MG63 (cell line): ENCODE measurements around the gene GDF7. TPM values are rescaled to one million over a fixed set of nuclear protein-coding genes. Genes with fewer than 3 reads are reported as not detected.

Experiments used
- DNase-seq: peaks from one replicate; pipeline ENCODE4 v3.0.0-alpha.2; 2020
- H3K27me3 ChIP-seq: fragments of 250-450 bp; sonication (Bioruptor Pico); 2 replicates; pipeline ENCODE4 v1.5.1; 2020; ENCODE audit warnings: mild to moderate bottlenecking, moderate library complexity
- H3K36me3 ChIP-seq: fragments of 250-450 bp; sonication (Bioruptor Pico); 2 replicates; pipeline ENCODE4 v1.5.1; 2020; ENCODE audit warnings: mild to moderate bottlenecking, moderate library complexity
- H3K4me3 ChIP-seq: fragments of 250-450 bp; sonication (Bioruptor Pico); 2 replicates; pipeline ENCODE4 v1.5.1; 2020; ENCODE audit warnings: mild to moderate bottlenecking, moderate library complexity
- H3K9me3 ChIP-seq: fragments of 250-450 bp; sonication (Bioruptor Pico); 2 replicates; pipeline ENCODE4 v1.5.1; 2020; ENCODE audit warnings: mild to moderate bottlenecking, moderate library complexity
- total RNA-seq: library from RNA; depleted of rRNA; stranded (reverse); fragments of >200 nt; shearing (Covaris generic); gene quantifications from 2 replicates; pipeline ENCODE4 v1.2.3, GENCODE V29; 2014; ENCODE audit warnings: low replicate concordance

The GDF7 gene
- total RNA-seq, 1 experiment from 2014 or later, result not detected

DNA sequence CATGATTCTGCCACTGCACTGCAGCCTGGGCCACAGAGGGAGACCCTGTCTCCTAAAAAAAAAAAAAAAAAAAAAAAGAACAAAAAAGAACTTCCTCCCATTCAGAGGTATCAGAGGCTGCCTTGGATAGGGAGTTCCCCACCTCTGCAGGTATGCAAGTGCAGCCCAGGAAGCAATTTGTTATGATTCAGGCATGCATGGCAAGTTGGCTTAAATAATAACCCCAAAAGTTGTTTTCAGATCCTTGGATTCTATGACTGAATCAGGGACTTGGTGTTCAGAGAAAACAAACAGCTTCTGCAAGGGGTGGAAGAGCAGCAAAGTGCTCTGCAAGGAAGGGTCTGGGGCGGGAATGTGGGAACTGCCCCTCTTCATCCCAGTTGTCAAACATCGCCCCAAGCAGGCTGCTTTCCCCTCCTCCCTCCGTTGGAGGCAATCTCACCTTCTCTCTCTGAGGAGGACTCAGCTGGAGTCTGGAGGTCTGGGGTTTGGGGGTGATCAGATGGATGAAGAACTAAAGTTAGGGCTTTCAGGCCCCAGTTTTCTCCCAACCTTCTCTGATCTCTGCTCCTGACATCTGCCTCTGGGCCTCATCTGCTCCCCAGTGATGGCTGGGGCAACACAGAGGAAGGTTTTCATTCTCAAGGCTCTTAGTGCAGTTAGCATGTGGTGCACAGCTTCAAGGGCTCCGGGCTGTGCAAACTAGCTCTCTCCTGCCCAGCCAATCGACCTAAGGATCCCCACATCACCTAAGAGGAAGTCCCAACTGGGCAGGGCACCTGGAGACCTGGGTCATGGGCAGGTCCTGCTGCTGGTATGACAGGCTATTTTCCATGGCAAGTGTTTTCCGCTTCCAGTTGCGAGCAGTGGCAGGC lies 3.5 kb upstream of the GDF7 start:
- no peaks in the 10 kb centered on the region for H3K36me3 ChIP-seq
- DNase-seq, result no peak
- peaks cover 60% of the 10 kb centered on the region for H3K27me3 ChIP-seq
- no peaks in the 10 kb centered on the region for H3K9me3 ChIP-seq
- no peak overlapping the region for H3K4me3 ChIP-seq

DNA sequence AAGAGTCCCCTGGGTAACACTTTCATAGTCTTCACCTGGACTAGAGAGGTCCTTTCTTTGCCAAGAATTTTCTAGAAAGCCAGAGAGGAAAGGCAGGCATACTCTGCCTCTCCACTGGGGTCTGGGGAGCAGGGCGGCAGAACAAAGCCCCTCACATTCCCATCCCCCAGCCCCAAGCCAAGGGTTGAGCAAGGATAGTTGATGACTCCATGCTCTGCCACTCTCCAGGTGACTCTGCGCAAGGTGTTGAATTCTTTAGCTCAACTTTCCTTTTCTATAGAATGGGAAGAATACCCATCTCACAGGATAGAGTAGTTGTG lies 2.9 kb upstream of the GDF7 start:
- H3K27me3 ChIP-seq, result peaks cover 60% of the 10 kb centered on the region
- no peak overlapping the region for H3K4me3 ChIP-seq
- no peaks in the 10 kb centered on the region for H3K9me3 ChIP-seq
- no peak for DNase-seq
- H3K36me3 ChIP-seq, result no peaks in the 10 kb centered on the region

- H3K4me3 ChIP-seq, result no peak overlapping the region
- no peaks in the 10 kb centered on the region for H3K9me3 ChIP-seq
- DNase-seq, result no peak
- no peaks in the 10 kb centered on the region for H3K36me3 ChIP-seq
- H3K27me3 ChIP-seq, result peaks cover 57% of the 10 kb centered on the region
Observed at GRCh38 chr2:20664431-20665242, 2.3 kb upstream of the GDF7 start.

DNA sequence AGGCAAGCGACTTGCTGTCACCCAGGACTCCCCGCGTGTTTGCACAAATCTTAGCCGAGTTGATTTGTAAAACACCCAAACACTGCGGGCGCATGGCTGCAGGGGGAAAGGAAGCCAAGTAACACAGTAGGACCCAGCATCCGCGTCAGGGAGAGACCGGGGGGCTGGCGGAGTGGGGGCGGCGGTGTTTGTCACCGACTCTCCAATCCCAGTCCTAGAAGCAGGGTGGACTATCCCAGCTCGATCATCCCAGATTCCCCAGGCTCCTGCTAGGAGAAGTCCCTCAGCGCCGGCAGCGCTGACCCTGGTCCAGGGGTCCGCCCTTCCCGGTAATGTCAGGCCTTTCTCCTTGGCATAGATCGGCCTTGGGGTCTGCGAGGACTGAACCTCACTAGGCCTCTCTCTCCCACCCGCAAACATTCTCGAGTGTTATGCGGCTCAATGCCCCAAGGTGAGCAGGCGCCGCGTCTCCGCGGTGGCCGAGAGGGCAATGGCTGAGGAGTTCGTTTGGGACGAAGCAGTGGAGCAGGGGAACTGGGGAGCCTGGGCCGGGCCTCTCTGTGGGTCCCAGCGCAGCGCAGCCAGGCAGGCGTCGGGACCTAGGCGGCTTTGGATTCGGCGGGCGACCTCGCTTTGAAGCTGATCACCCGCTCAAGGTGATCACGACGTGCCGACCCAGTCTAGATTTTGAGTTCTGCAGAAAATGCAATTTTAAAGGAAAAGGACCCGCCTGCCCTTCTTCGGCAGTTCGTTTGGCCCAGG lies 1.5 kb upstream of the GDF7 start:
- no peak for DNase-seq
- H3K27me3 ChIP-seq, result peaks cover 51% of the 10 kb centered on the region
- H3K9me3 ChIP-seq, result no peaks in the 10 kb centered on the region

DNA sequence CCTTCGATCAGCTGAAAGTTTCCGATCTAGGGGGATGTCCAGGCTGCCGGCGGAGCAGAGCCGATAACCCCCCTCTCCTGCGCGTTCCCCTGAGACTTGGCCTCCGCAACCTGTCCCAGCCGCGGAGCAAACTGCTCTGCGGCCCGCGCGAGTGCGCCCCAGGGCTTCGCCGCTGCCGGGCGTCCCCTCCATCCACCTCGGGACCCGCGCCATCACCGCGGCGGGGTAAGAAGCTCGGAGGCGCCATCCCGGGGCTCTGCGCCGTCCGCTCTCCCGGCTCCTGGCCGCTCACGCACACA lies 990 bp upstream of the GDF7 start:
- Histone ChIP-seq H3K4me3 (peak overlapping the region; percentile 33), H3K27me3 (peaks cover 49% of the 10 kb centered on the region), H3K9me3 (no peaks in the 10 kb centered on the region), H3K36me3 (no peaks in the 10 kb centered on the region)
- no peak for DNase-seq

More for the DNA sequence above, 1.5 kb upstream of the GDF7 start:
- Histone ChIP-seq H3K4me3 (no peak overlapping the region; the same call in 1 of the 2 replicates), H3K36me3 (no peaks in the 10 kb centered on the region)

DNA sequence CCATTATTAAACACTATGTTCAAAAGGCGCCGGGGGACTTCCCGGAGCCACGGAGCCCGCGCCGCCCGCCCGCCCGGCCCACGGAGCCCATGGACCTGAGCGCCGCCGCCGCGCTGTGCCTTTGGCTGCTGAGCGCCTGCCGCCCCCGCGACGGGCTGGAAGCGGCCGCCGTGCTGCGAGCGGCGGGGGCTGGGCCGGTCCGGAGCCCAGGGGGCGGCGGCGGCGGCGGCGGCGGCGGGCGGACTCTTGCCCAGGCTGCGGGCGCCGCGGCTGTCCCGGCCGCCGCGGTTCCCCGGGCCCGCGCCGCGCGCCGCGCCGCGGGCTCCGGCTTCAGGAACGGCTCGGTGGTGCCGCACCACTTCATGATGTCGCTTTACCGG lies 197 bp downstream of the GDF7 start:
- H3K27me3 ChIP-seq, result peaks cover 43% of the 10 kb centered on the region
- no peak for DNase-seq

DNA sequence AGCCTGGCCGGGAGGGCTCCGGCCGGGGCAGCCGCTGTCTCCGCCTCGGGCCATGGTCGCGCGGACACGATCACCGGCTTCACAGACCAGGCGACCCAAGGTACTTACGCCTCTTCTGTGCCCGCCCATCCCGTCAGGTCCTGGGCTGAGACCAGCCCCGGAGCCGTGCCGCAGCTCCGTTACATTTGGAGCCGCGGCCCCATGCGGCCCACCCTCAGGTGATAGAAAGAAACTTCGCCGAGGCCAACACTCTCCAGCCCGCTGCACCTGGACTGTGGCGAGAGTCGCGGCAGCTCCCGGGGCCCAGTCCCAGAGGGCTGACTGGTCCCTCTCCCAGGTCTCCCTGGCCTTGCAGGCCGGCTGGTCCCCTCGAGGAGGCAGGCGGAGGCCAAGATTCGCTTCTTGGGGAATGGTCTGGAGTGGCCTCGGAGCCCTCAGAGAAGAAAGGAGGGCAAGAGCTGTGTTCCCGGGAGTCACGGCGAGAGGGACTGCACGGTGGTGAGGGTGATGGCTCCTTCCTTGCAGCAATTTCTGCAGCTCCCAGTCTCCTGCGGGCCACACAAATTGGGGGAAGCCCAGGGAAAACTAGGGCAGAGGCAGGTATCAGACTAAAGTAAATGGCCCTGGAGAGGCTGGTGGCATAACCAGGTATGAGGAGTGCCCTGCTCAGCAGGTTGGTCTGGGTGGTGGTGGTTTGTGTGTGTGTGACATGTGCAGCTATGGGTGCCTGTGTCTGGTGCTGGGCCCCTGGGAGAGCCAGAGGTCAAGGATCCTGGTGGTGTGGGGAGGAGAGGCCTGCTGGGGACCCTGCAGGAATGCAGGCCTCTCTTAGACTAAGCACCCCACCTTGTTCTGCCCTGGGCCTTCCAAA lies 822 bp downstream of the GDF7 start:
- no peaks in the 10 kb centered on the region for H3K36me3 ChIP-seq
- no peaks in the 10 kb centered on the region for H3K9me3 ChIP-seq
- H3K4me3 ChIP-seq, result no peak overlapping the region
- peaks cover 36% of the 10 kb centered on the region for H3K27me3 ChIP-seq
- no peak for DNase-seq

More for the DNA sequence above, 197 bp downstream of the GDF7 start:
- no peaks in the 10 kb centered on the region for H3K36me3 ChIP-seq
- H3K9me3 ChIP-seq, result no peaks in the 10 kb centered on the region
- no peak overlapping the region for H3K4me3 ChIP-seq

DNA sequence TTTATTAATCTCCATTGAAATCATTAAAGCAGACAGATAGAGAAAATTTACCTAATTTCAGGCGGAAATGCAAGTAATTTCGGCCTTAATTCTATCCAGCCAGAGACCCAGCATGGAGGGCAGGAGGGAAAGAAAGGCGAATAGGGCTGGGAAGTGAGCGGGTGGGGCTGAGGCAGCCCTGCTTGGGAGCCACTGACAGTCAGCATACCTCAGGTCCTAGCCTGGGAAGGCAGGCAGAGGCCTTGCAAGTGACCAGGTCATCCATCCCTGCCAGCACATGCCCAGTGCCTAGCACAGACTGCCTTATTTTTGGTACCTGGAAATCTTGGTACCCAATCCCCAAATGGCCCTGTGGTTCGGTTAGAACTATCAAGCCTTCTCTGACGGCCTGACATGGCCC lies 1.5 kb downstream of the GDF7 start:
- DNase-seq, result no peak
- Histone ChIP-seq H3K4me3 (no peak overlapping the region), H3K27me3 (peaks cover 32% of the 10 kb centered on the region), H3K9me3 (no peaks in the 10 kb centered on the region), H3K36me3 (no peaks in the 10 kb centered on the region)

DNA sequence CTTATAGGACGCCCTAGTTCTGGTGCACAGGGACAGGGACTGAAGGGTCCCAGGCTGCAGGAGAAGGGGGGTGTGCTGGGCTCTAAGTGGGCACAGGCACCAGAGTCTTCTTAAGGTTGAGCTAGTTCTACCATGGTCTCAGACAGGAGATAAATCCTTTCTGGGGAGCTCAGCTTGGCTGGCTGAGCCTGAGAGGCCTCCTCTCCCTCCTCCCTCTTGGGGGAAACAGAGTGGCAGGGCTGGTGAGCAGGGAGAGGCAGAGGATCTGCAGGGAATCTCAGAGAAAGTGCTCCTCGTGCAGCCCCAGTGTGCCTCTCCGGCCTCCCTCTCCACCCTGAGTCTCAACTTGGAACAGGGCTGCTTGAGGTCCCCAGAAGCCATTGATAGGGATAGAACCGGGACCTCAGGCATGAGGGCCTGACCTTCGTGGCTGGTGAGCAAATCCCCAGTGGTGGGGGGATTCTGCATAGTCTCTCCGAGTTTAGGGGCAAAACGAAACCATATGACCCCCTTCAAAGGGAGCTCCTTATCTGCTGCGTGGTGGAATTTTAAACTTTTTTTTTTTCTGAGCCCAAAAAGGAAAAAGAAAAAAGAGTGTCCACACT lies 2.0 kb downstream of the GDF7 start:
- no peaks in the 10 kb centered on the region for H3K36me3 ChIP-seq
- H3K27me3 ChIP-seq, result peaks cover 27% of the 10 kb centered on the region
- no peak overlapping the region for H3K4me3 ChIP-seq
- no peaks in the 10 kb centered on the region for H3K9me3 ChIP-seq
- no peak for DNase-seq

DNA sequence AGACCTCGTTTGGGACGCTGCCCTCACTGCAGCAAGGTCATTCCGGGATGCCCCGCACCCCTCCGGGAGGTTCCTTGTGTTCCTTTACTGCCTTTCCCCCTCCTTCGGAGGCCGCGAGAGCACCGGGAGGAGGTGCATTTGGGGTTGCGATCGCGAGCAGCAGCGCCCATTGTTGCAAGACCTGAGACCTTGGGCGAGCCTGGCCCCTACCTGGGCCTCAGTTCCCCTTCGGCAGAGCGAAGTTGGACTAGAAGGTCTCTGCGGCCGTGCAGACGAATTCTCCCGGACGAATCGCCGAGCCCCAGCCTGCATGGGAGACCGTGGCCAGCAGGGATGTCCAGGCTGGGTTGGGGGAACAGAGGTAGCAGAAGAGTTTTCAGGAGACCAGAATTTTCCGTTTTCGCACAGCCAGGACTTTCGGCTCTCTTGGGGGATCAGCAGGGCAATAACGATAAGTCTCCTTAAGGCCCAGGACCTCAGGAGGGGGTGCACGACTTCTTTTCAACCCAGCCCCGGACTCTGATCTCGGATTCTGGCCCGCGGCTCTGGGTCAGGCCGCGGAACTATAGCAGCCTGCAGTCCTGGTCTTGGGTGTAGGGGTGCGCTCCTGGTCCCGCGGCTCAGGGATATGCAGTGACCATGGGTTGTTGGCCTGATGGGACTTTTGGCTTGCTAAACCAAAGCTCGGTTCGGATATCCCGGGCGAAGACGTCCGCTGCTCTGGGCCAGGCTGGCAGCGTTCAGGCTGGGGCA lies 2.8 kb downstream of the GDF7 start:
- Histone ChIP-seq H3K9me3 (no peaks in the 10 kb centered on the region), H3K4me3 (no peak overlapping the region), H3K27me3 (peaks cover 20% of the 10 kb centered on the region), H3K36me3 (no peaks in the 10 kb centered on the region)
- DNase-seq, result no peak

DNA sequence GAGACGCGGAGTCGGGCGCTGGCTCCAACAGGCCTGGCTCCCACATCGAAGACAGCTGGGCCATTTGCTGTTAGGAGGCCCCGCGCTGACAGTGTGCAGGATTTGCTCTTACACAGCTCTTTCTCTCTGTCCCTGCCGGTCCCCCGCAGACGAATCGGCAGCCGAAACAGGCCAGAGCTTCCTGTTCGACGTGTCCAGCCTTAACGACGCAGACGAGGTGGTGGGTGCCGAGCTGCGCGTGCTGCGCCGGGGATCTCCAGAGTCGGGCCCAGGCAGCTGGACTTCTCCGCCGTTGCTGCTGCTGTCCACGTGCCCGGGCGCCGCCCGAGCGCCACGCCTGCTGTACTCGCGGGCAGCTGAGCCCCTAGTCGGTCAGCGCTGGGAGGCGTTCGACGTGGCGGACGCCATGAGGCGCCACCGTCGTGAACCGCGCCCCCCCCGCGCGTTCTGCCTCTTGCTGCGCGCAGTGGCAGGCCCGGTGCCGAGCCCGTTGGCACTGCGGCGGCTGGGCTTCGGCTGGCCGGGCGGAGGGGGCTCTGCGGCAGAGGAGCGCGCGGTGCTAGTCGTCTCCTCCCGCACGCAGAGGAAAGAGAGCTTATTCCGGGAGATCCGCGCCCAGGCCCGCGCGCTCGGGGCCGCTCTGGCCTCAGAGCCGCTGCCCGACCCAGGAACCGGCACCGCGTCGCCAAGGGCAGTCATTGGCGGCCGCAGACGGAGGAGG lies 3.5 kb downstream of the GDF7 start:
- DNase-seq, result no peak
- H3K36me3 ChIP-seq, result no peaks in the 10 kb centered on the region
- H3K27me3 ChIP-seq, result peaks cover 12% of the 10 kb centered on the region
- H3K9me3 ChIP-seq, result no peaks in the 10 kb centered on the region
- H3K4me3 ChIP-seq, result no peak overlapping the region

DNA sequence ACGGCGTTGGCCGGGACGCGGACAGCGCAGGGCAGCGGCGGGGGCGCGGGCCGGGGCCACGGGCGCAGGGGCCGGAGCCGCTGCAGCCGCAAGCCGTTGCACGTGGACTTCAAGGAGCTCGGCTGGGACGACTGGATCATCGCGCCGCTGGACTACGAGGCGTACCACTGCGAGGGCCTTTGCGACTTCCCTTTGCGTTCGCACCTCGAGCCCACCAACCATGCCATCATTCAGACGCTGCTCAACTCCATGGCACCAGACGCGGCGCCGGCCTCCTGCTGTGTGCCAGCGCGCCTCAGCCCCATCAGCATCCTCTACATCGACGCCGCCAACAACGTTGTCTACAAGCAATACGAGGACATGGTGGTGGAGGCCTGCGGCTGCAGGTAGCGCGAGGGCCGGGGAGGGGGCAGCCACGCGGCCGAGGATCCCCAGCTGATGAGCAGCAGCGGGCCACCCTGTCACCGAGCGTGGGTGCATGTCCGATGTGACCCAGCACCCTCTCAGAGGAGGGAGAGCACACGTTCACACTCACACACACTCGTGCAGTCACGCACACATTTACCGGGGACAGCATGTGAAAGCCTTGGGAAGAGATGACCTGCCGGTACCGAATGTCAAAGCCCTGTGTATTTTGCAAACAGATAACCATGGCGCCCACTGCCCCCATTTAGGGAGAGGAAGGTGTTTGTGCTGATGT lies 4.2 kb downstream of the GDF7 start:
- Histone ChIP-seq H3K27me3 (peaks cover 5% of the 10 kb centered on the region), H3K9me3 (no peaks in the 10 kb centered on the region), H3K4me3 (no peak overlapping the region), H3K36me3 (no peaks in the 10 kb centered on the region)
- no peak for DNase-seq

- no peaks in the 10 kb centered on the region for H3K9me3 ChIP-seq
- H3K27me3 ChIP-seq, result peaks cover 2% of the 10 kb centered on the region; the same call in 1 of the 2 replicates
- no peak overlapping the region for H3K4me3 ChIP-seq
- no peak for DNase-seq
- H3K36me3 ChIP-seq, result no peaks in the 10 kb centered on the region
Observed at GRCh38 chr2:20671736-20672080, 4.8 kb downstream of the GDF7 start.

DNA sequence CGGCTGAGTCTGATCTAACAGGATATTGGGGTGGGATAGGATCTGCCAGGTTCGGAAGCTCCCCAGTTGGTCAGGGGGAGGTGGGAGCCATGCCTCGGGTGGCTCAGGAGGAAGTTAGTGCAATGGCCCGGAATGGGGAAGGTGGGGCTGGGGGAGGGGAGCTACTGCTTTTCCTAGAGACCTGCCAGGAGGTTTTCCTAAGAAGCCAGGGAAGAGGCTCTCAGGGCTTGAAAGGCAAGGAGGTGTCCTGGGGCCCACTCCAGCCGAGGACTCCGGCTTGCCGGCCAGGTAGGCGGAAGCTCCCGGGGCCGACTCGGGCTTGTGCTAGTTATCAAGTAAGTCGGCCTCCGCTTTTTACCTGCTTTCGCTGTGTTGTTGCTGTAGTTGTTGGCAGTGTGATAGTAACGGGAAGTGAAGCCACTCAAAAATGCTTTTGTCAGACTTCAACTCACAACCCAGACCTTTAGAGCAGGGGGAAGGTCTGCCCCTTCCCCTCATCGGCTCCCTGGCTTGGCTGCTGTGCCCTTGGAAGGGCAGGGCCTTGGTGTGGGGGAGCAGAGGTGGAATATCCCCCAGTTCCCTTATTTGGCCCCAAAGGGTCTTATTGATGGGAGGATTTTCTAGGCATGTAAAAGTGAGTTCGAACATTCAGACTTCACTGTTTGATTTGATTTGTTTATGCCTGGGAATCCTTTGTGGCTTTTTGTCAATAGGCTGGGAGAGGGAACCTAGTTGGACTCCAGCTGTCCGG lies 5.4 kb downstream of the GDF7 start:
- no peaks in the 10 kb centered on the region for H3K36me3 ChIP-seq
- 0 out of 2 replicates have a peak, but pooled peaks cover 2% of the 10 kb centered on the region for H3K27me3 ChIP-seq
- no peaks in the 10 kb centered on the region for H3K9me3 ChIP-seq
- H3K4me3 ChIP-seq, result no peak overlapping the region
- DNase-seq, result no peak
